Heart left ventricle (tissue), 16 donors: ENCODE results near the gene MMADHC. TPM values are rescaled to one million over a fixed set of nuclear protein-coding genes. Genes with fewer than 3 reads are reported as not detected.

Source experiments
- ATAC-seq, 4 donors: fragments of 200-7000 bp; cut with Tn5 transposase; one replicate each; pipeline ENCODE4 v1.9.1; 2020 to 2022; ENCODE audit warnings: moderate library complexity in 4 of 4, mild to moderate bottlenecking in 3 of 4, moderate number of reproducible peaks in 1 of 4
- DNase-seq, 5 donors: peaks; one replicate each; pipeline ENCODE4 v3.0.0-alpha.2; 2020
- H3K27ac ChIP-seq, 12 donors: fragments of 200-600 bp; sonication (generic) in 4 of 12; one replicate each; pipeline versions ENCODE4 v1.5.0 to v1.8.0; 2016 to 2022; ENCODE audit warnings: mild to moderate bottlenecking in 2 of 12
- H3K27me3 ChIP-seq, 9 donors: fragments of 200-600 bp; sonication (generic) in 2 of 9; one replicate each; pipeline versions ENCODE4 v1.5.1 to v1.8.0; 2016 to 2022; ENCODE audit warnings: mild to moderate bottlenecking in 3 of 9
- H3K36me3 ChIP-seq, 9 donors: fragments of 200-600 bp; sonication (generic) in 2 of 9; one replicate each; pipeline versions ENCODE4 v1.5.0 to v1.8.0; 2018 to 2022; ENCODE audit warnings: mild to moderate bottlenecking in 2 of 9
- H3K4me1 ChIP-seq, 12 donors: fragments of 200-600 bp; sonication (generic) in 4 of 12; one replicate each; pipeline versions ENCODE4 v1.5.0 to v1.8.0; 2016 to 2022; ENCODE audit warnings: mild to moderate bottlenecking in 3 of 12
- H3K4me3 ChIP-seq, 12 donors: fragments of 200-600 bp; sonication (generic) in 4 of 12; one replicate each; pipeline versions ENCODE4 v1.5.0 to v1.8.0; 2017 to 2022; ENCODE audit warnings: mild to moderate bottlenecking in 9 of 12, moderate library complexity in 4 of 12
- H3K9me3 ChIP-seq, 12 donors: fragments of 200-600 bp; sonication (generic) in 4 of 12; one replicate each; pipeline versions ENCODE4 v1.5.0 to v1.8.0; 2016 to 2022; ENCODE audit warnings: mild to moderate bottlenecking in 1 of 12
- CTCF ChIP-seq, 12 donors: fragments of 200-600 bp; sonication (generic) in 4 of 12; IDR thresholded peaks; one replicate each; pipeline versions ENCODE4 v1.5.0 to v1.8.0; 2018 to 2022; ENCODE audit warnings: antibody characterized with exemption in 12 of 12, mild to moderate bottlenecking in 5 of 12
- POLR2A ChIP-seq, 2 donors: fragments of 450-650 bp; IDR thresholded peaks; one replicate each; pipeline ENCODE4 v1.6.1; 2017; ENCODE audit warnings: antibody characterized with exemption in 2 of 2, mild to moderate bottlenecking in 2 of 2, moderate library complexity in 2 of 2
- WGBS, 4 donors: extraction: QIAGEN DNeasy Blood & Tissue Kit in 2 of 4; methylation state at CpG; one replicate each; pipeline versions ENCODE4 v1.1.5 to v1.1.7; 2013 to 2018; 5-methylcytosine and 5-hydroxymethylcytosine counted together
- intact Hi-C, 10 donors: fragments of 100-400 bp; cut with DNase I; formaldehyde crosslinking; loops; one replicate each; pipeline versions ENCODE4 v1.11.1 to v1.14.2; 2022
- polyA plus RNA-seq, 2 donors: library from polyadenylated mRNA; stranded (reverse); fragments of 200-250 nt; gene quantifications; one replicate each; pipeline ENCODE4 v1.2.3, GENCODE V29; 2013
- total RNA-seq, 9 donors: library from RNA; depleted of rRNA in 2 of 9; stranded (reverse); fragments of >200 nt in 2 of 9; fragmentation: NEBNext Ultra II Directional in 3 of 9; extraction: Animal tissue kit (Norgen Biotek cat#: 25700) in 3 of 9; gene quantifications; one replicate each; pipeline versions ENCODE4 v1.1.0 to v1.2.4, GENCODE V29; 2016 to 2023
- donor health status: ischemic (EF 13 %, LVEDD 7.1; RV severe dilation, severe dysfunction).
- donor health status: healthy with polysubstance abuse.
- donor health status: DM: no; HTN: yes; CAD: no.
- donor health status: DM: no; HTN: no; CAD: no.
- donor health status: ischemic (EF 25% LVEDD 6.9; RV normal size, moderate dysfunction).
- donor health status: ischemic (EF 25% LVEDD 5.7; RV mildly dilated, moderate dysfunction).
- donor health status: healthy.
- donor health status: DM: yes; HTN: yes; CAD: no.
- donor health status: ischemic (EF 35%, LVEDD 5.7; RV mildly dilated, moderate dysfunction).
- donor health status: nonischemic (EF 11% LVEDD 7.7; RV severe dilation, severe dysfunction).
- donor health status: DM: yes; HTN: yes; CAD: no.
- donor health status: PGD.
- donor health status: ischemic (EF 29% LVEDD 5.4; RV normal size, mild dysfunction).
- donor health status: nonischemic (EF 23%, LVEDD 6.1; RV moderate dilation, normal function).

The MMADHC gene
- total and polyA plus RNA-seq, 11 donors = 34.0 to 152 (median 117) TPM

- Histone ChIP-seq H3K36me3 (no peaks in the 10 kb centered on the region), H3K27me3 (peaks cover 0 to 7% (median 0%) of the 10 kb centered on the region in 9 donors), H3K4me3 (peak overlapping the region in 1 of 12 donors; percentile 7), H3K4me1 (no peaks in the 10 kb centered on the region), H3K27ac (no peak overlapping the region), H3K9me3 (no peaks in the 10 kb centered on the region)
- DNase-seq = no peak
- ATAC-seq = no peak
- TF ChIP-seq CTCF (IDR thresholded peaks at IDR 0.05) (no peak), POLR2A (IDR thresholded peaks at IDR 0.05) (no peak)
- intact Hi-C loops = no loop called here
- 56 to 73% (median 63%) methylated on average over 1 of the region's 1 CpG for WGBS, 4 donors
Measured at GRCh38 chr2:149544692-149545091, 42.9 kb downstream of the MMADHC start.

DNA sequence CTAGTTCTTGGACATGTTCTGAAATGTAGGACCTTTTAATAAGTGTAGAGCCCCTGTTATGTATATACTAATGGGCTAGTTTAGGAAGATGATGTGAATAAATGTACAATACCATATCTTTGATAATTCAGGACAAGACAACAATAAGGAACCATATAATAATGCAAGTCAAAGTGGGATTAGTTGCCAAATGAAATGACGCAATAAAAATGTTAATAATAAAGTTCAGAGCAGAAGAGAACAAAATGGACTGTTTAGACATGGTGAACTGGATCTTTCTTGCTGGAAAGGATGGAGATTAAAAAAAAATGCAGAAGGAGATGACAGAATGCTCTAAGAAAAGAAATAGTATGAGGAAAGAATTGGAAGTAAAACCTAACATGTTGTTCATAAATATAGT lies 43.7 kb downstream of the MMADHC start:
- Histone ChIP-seq H3K4me3 (no peak overlapping the region), H3K36me3 (no peaks in the 10 kb centered on the region), H3K27me3 (peaks cover 0 to 7% (median 0%) of the 10 kb centered on the region in 9 donors), H3K9me3 (no peaks in the 10 kb centered on the region), H3K4me1 (no peaks in the 10 kb centered on the region), H3K27ac (no peak overlapping the region)
- intact Hi-C loops = no loop called here
- TF ChIP-seq POLR2A (IDR thresholded peaks at IDR 0.05) (no peak), CTCF (IDR thresholded peaks at IDR 0.05) (no peak)
- ATAC-seq (no peak), DNase-seq (no peak)
- WGBS, 4 donors = 84 to 93% (median 88%) methylated on average over 1 of the region's 1 CpG

DNA sequence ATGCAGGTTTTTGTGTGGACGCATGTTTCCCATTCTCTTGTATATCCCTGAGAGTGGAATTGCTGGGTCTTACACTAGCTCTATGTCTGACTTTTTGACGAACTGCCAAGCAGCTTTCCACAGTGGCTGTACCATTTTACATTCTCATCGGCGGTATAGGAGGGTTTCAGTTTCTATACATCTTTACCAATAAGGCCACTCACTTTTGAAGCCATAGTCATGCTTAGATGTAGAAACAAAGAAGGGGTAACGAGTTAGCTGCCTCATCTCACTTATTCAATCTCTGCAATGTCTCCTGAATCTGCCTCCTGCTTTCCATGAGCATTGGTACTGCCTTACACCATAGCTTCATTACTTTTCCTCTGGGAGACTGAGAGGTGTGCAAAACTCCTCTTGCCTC lies 47.4 kb downstream of the MMADHC start:
- 77 to 83% (median 80%) methylated on average over 5 of the region's 5 CpGs for WGBS, 4 donors
- ATAC-seq = no peak
- no peaks in the 10 kb centered on the region for H3K36me3 ChIP-seq
- H3K27me3 ChIP-seq = peaks cover 0 to 7% (median 0%) of the 10 kb centered on the region in 9 donors
- TF ChIP-seq POLR2A (IDR thresholded peaks at IDR 0.05) = no peak
- TF ChIP-seq CTCF (IDR thresholded peaks at IDR 0.05) = no peak
- no peak overlapping the region for H3K4me3 ChIP-seq
- H3K27ac ChIP-seq = no peak overlapping the region
- DNase-seq = no peak
- intact Hi-C loops = no loop called here
- H3K9me3 ChIP-seq = no peaks in the 10 kb centered on the region
- H3K4me1 ChIP-seq = no peaks in the 10 kb centered on the region

- ATAC-seq = no peak
- Histone ChIP-seq H3K27ac (no peak overlapping the region), H3K27me3 (peaks cover 0 to 7% (median 0%) of the 10 kb centered on the region in 9 donors), H3K36me3 (no peaks in the 10 kb centered on the region), H3K4me1 (no peaks in the 10 kb centered on the region), H3K9me3 (no peaks in the 10 kb centered on the region), H3K4me3 (no peak overlapping the region)
- WGBS, 4 donors = 69 to 81% (median 74%) methylated on average over 7 to 8 of the region's 8 CpGs
- no peak for DNase-seq
- TF ChIP-seq CTCF (IDR thresholded peaks at IDR 0.05) = no peak
- no peak for TF ChIP-seq POLR2A (IDR thresholded peaks at IDR 0.05)
- intact Hi-C loops = no loop called here
Measured at GRCh38 chr2:149538138-149538833, 49.3 kb downstream of the MMADHC start.
